ENCODE results near the gene STAG3. TPM values are rescaled to one million over a fixed set of nuclear protein-coding genes. Genes with fewer than 3 reads are reported as not detected.

The STAG3 gene
- total RNA-seq, 4 donors from 2014 or later, result 0.96 to 9.4 (median 2.2) TPM; not detected in 1

DNA sequence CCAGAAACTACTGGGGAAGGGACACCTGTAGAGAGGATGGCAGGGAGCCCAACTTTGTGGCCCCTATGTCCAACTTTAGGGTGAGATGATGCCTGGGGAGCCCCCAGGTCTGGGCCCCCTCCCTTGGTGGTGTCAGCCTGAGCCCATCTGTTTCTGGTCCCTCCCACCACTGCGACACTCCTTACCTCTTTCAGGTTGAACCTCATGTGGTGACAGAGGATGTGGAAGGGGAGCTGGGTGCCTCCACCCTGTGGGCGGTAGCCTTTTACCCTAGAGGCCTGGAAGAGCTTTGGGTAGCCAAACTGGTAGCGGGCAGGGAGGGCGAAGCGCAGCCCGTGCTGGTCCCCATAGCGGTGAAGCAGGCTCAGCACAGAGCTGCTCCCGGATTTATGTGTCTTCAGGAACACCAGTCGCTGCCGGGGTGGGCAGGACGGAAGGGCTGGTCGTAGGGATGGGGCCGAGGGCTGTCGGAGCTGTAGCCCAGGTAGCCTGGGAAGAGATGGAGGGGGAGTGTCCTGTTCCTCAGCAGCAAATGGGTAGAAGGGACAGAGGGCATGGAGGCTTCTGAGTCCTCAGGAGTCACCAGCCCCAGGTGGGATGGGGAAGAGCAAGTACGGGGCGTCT lies 11.3 kb upstream of the STAG3 start:
- WGBS, 2 donors (ENCODE audit: low coverage in 1 of 2), result 80 to 83% methylated on average over 2 to 16 of the region's 16 CpGs
- intact Hi-C loops (cut with DNase I; ENCODE audit: low total_unique reads), result no loop called here
- no peak for DNase-seq
- TF ChIP-seq POLR2A (IDR thresholded peaks at IDR 0.05), result no peak
- no peak for TF ChIP-seq POLR2AphosphoS5 (IDR thresholded peaks at IDR 0.05)
- no peak for TF ChIP-seq EP300 (IDR thresholded peaks at IDR 0.05; ENCODE audit: low read depth)
- TF ChIP-seq CTCF (IDR thresholded peaks at IDR 0.05), result no peak
- Histone ChIP-seq H3K27me3 (peaks cover 10% of the 10 kb centered on the region), H3K4me1 (peaks cover 10 to 44% (median 30%) of the 10 kb centered on the region in 4 donors), H3K9me3 (no peaks in the 10 kb centered on the region), H3K4me3 (no peak overlapping the region), H3K36me3 (no peaks in the 10 kb centered on the region), H3K27ac (no peak overlapping the region)
- in situ Hi-C loops (cut with MboI; ENCODE audit: low pct_ligation_motif_present in 1 of 4, low pct_unique_long_range_greater_than_20kb in 1 of 4, low sequenced_read_pairs in 3 of 4), result no loop called here

DNA sequence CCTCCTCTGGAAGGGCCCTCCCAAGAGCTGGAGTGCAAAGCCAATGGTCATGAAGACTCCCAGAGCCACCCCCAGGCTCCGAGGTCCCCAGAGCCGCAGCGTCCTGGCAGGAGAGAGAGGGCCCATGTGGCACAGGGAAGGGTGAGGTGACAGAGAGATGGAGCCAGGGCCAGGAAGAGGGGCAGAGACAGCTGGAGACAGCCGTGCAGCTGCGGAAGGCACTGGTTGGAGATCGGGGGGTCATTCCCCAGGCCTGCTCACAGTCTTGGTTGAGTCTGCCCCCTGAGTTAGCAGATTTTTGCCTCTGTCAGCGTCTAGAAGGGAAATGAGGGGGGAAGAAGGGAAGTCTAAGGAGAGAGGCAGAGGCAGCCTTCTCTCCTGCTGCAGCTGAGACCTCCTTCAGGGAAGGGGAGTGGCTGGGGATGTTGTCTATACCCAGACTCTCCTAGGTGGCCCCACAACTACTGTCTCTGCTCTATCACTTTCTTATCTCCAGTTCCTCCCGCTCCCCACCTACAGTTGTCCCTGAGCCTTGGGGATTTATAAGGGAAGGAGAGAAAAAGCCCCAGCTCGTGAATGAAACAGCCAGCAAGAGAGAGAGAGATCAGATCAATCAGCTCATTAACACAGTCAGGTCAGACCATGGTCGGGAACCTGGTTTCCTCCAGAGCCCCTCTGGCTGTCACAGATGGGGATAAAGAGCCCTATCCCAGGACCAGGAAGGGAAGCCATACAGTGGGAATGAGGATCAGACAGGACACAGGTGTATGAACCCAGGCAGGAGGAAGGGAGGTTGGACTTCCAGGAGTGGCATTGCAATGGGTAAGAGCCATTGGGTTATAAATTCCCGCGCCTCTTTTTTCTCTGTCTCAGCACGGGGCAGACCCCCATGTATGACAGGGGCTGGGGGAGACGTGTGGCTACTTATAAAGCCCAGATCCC lies 10.5 kb upstream of the STAG3 start:
- intact Hi-C loops (cut with DNase I; ENCODE audit: low total_unique reads), result no loop called here
- Histone ChIP-seq H3K27ac (peak overlapping the region; percentile 78 to 85 (median 80)), H3K4me1 (peaks cover 10 to 49% (median 35%) of the 10 kb centered on the region in 4 donors), H3K4me3 (peak overlapping the region in 2 of 4 donors; percentile 36 to 51), H3K36me3 (no peaks in the 10 kb centered on the region), H3K27me3 (peaks cover 16% of the 10 kb centered on the region), H3K9me3 (no peaks in the 10 kb centered on the region)
- in situ Hi-C loops (cut with MboI; ENCODE audit: low pct_ligation_motif_present in 1 of 4, low pct_unique_long_range_greater_than_20kb in 1 of 4, low sequenced_read_pairs in 3 of 4), result no loop called here
- TF ChIP-seq POLR2AphosphoS5 (IDR thresholded peaks at IDR 0.05) (no peak), EP300 (IDR thresholded peaks at IDR 0.05; ENCODE audit: low read depth) (no peak), CTCF (IDR thresholded peaks at IDR 0.05) (no peak), POLR2A (IDR thresholded peaks at IDR 0.05) (no peak)
- no peak for DNase-seq
- WGBS, 2 donors (ENCODE audit: low coverage in 1 of 2), result 51% methylated on average over 14 of the region's 14 CpGs; no CpG with 5 or more reads in 1 of the 2 donors

GRCh38 chr7:100167912-100168323 lies 9.8 kb upstream of the STAG3 start:
- peaks cover 16% of the 10 kb centered on the region for H3K27me3 ChIP-seq
- 2% methylated on average over 11 of the region's 11 CpGs; no CpG with 5 or more reads in 1 of the 2 donors for WGBS, 2 donors (ENCODE audit: low coverage in 1 of 2)
- DNase-seq, result peak; percentile 40
- no peaks in the 10 kb centered on the region for H3K9me3 ChIP-seq
- intact Hi-C loops (cut with DNase I; ENCODE audit: low total_unique reads) (no loop called here), in situ Hi-C loops (cut with MboI; ENCODE audit: low pct_ligation_motif_present in 1 of 4, low pct_unique_long_range_greater_than_20kb in 1 of 4, low sequenced_read_pairs in 3 of 4) (no loop called here)
- no peaks in the 10 kb centered on the region for H3K36me3 ChIP-seq
- peak overlapping the region; percentile 33 to 51 (median 36) for H3K4me3 ChIP-seq
- peak; percentile 14 for TF ChIP-seq POLR2A (IDR thresholded peaks at IDR 0.05)
- TF ChIP-seq EP300 (IDR thresholded peaks at IDR 0.05; ENCODE audit: low read depth), result no peak
- peaks cover 10 to 45% (median 34%) of the 10 kb centered on the region in 4 donors for H3K4me1 ChIP-seq
- peak overlapping the region; percentile 78 to 85 (median 80) for H3K27ac ChIP-seq

DNA sequence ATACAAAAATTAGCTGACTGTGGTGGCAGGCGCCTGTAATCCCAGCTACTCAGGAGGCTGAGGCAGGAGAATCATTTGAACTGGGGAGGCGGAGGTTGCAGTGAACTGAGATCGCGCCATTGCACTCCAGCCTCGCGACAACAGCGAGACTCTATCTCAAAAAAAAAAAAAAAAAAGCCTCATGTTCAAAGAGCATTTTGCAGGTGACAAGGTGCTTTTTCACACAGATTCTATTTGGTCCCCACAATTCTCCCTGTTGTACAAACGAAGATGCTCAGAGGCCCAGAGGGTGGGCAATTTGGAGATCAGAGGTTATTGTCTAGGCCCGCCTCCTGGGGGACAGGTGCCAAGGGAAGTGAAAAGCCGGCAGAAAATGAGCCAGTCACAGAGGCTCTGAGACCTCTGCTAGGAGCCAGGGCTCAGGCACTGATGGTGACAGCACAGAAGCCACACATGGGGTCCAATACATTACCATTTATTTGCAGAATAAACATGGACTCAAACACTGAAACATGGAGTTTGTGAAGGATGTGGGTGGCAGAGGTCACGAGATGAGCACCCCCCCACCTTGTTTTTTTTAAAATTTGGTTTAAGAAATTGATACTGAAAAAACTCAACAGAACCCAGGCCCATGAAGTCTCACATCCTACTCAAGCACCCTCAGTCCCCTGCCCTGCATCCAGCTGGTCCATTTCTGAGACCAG lies 8.4 kb upstream of the STAG3 start:
- no peak for DNase-seq
- peaks cover 16% of the 10 kb centered on the region for H3K27me3 ChIP-seq
- H3K27ac ChIP-seq, result peak overlapping the region; percentile 78 to 85 (median 80)
- 83 to 85% methylated on average over 7 to 11 of the region's 11 CpGs for whole genome bisulfite sequencing, 2 donors (ENCODE audit: low coverage in 1 of 2)
- intact Hi-C loops (cut with DNase I; ENCODE audit: low total_unique reads), result no loop called here
- H3K4me1 ChIP-seq, result peaks cover 10 to 38% (median 32%) of the 10 kb centered on the region in 4 donors
- H3K9me3 ChIP-seq, result no peaks in the 10 kb centered on the region
- no peaks in the 10 kb centered on the region for H3K36me3 ChIP-seq
- in situ Hi-C loops (cut with MboI; ENCODE audit: low pct_ligation_motif_present in 1 of 4, low pct_unique_long_range_greater_than_20kb in 1 of 4, low sequenced_read_pairs in 3 of 4), result no loop called here
- TF ChIP-seq POLR2AphosphoS5 (IDR thresholded peaks at IDR 0.05) (no peak), EP300 (IDR thresholded peaks at IDR 0.05; ENCODE audit: low read depth) (no peak), CTCF (IDR thresholded peaks at IDR 0.05) (no peak)
- no peak overlapping the region for H3K4me3 ChIP-seq

Data from transverse colon (tissue), 4 donors.